ENCODE measurements around the gene HLF.
A peak's percentile ranks its signal among the peaks of the same experiment; 100 is the strongest.

The HLF gene

GRCh38 chr17:55264645-55265298 is at the start of gene HLF:
HLF (plus strand) TSS chr17:55264960; CDS start chr17:55265485, 525 bp downstream.
- TF ChIP-seq Cebpa-rat (IDR thresholded peaks at IDR 0.05): no peak
- peak within 1 kb of the TSS; percentile 7 to 55 (median 40); a peak in 16 of 20 replicates for H3K4me3 ChIP-seq
- H3K36me3 ChIP-seq: no peaks in the 10 kb centered on the region
- H3K4me2 ChIP-seq: peak within 1 kb of the TSS; percentile 36 to 74 (median 51)
- H3K9ac ChIP-seq: no peak within 1 kb of the TSS
- H3K27ac ChIP-seq: no peak within 1 kb of the TSS
- H3K27me3 ChIP-seq: peaks cover 49 to 79% (median 69%) of the 10 kb centered on the region in 11 experiments
- H4K20me1 ChIP-seq: no peaks in the 10 kb centered on the region
- peaks cover 0 to 4% (median 0%) of the 10 kb centered on the region in 10 experiments; a peak in 1 of 20 replicates for H3K4me1 ChIP-seq
- H3K9me3 ChIP-seq (replicated peaks in 1 of 11): peaks cover 7 to 39% (median 31%) of the 10 kb centered on the region in 11 experiments; a peak in 20 of 22 replicates

- no peak for TF ChIP-seq Cebpa-rat (IDR thresholded peaks at IDR 0.05)
- H4K20me1 ChIP-seq: no peaks in the 10 kb centered on the region
- H3K4me1 ChIP-seq: peaks cover 0 to 19% (median 0%) of the 10 kb centered on the region in 10 experiments; a peak in 6 of 20 replicates
- H3K4me3 ChIP-seq: no peak overlapping the region
- no peak overlapping the region for H3K27ac ChIP-seq
- H3K4me2 ChIP-seq: no peak overlapping the region
- no peaks in the 10 kb centered on the region for H3K27me3 ChIP-seq
- H3K36me3 ChIP-seq: no peaks in the 10 kb centered on the region
- H3K9ac ChIP-seq: no peak overlapping the region
- 0 out of 22 replicates have a peak, but pooled peaks cover 0 to 3% (median 0%) of the 10 kb centered on the region in 11 experiments for H3K9me3 ChIP-seq (replicated peaks in 1 of 11)
These were observed 49.0 kb upstream of the HLF start for GRCh38 chr17:55215711-55216110.

GRCh38 chr17:55216888-55217287 is 47.9 kb upstream of the HLF start:
- Histone ChIP-seq H3K9ac (no peak overlapping the region), H3K27ac (0 out of 22 replicates have a peak overlapping the region, but pooled peaks of 1 of the 11 experiments have one; percentile 3), H3K9me3 (replicated peaks in 1 of 11) (0 out of 22 replicates have a peak, but pooled peaks cover 0 to 3% (median 0%) of the 10 kb centered on the region in 11 experiments), H3K36me3 (no peaks in the 10 kb centered on the region), H3K4me2 (peak overlapping the region in 3 of 11 experiments; percentile 32 to 65 (median 63); a peak in 6 of 22 replicates), H4K20me1 (no peaks in the 10 kb centered on the region), H3K4me1 (peaks cover 0 to 19% (median 0%) of the 10 kb centered on the region in 10 experiments; a peak in 6 of 20 replicates), H3K27me3 (no peaks in the 10 kb centered on the region), H3K4me3 (no peak overlapping the region)
- no peak for TF ChIP-seq Cebpa-rat (IDR thresholded peaks at IDR 0.05)

- no peak overlapping the region for H3K4me2 ChIP-seq
- H3K36me3 ChIP-seq: no peaks in the 10 kb centered on the region
- H3K4me1 ChIP-seq: peaks cover 0 to 19% (median 0%) of the 10 kb centered on the region in 10 experiments; a peak in 6 of 20 replicates
- TF ChIP-seq Cebpa-rat (IDR thresholded peaks at IDR 0.05): no peak
- H3K27ac ChIP-seq: no peak overlapping the region
- H3K27me3 ChIP-seq: no peaks in the 10 kb centered on the region
- no peaks in the 10 kb centered on the region for H4K20me1 ChIP-seq
- H3K4me3 ChIP-seq: no peak overlapping the region
- 0 out of 22 replicates have a peak, but pooled peaks cover 0 to 3% (median 0%) of the 10 kb centered on the region in 11 experiments for H3K9me3 ChIP-seq (replicated peaks in 1 of 11)
- H3K9ac ChIP-seq: no peak overlapping the region
These were observed 45.3 kb upstream of the HLF start for GRCh38 chr17:55219459-55219858.

GRCh38 chr17:55219934-55220333 is 44.8 kb upstream of the HLF start:
- Histone ChIP-seq H3K4me2 (no peak overlapping the region), H3K36me3 (no peaks in the 10 kb centered on the region), H3K27ac (no peak overlapping the region), H3K27me3 (no peaks in the 10 kb centered on the region), H3K9me3 (replicated peaks in 1 of 11) (no peaks in the 10 kb centered on the region), H3K9ac (no peak overlapping the region), H4K20me1 (no peaks in the 10 kb centered on the region), H3K4me3 (no peak overlapping the region), H3K4me1 (peaks cover 0 to 19% (median 0%) of the 10 kb centered on the region in 10 experiments; a peak in 6 of 20 replicates)
- TF ChIP-seq Cebpa-rat (IDR thresholded peaks at IDR 0.05): no peak

- Histone ChIP-seq H3K4me3 (no peak overlapping the region), H4K20me1 (no peaks in the 10 kb centered on the region), H3K36me3 (no peaks in the 10 kb centered on the region), H3K4me1 (no peaks in the 10 kb centered on the region), H3K9ac (no peak overlapping the region), H3K4me2 (no peak overlapping the region), H3K9me3 (replicated peaks in 1 of 11) (no peaks in the 10 kb centered on the region), H3K27ac (no peak overlapping the region), H3K27me3 (no peaks in the 10 kb centered on the region)
- no peak for TF ChIP-seq Cebpa-rat (IDR thresholded peaks at IDR 0.05)
These were observed 41.2 kb upstream of the HLF start for GRCh38 chr17:55223524-55223923.

GRCh38 chr17:55224746-55225145 is 40.0 kb upstream of the HLF start:
- H3K4me2 ChIP-seq: no peak overlapping the region
- H4K20me1 ChIP-seq: no peaks in the 10 kb centered on the region
- no peaks in the 10 kb centered on the region for H3K9me3 ChIP-seq (replicated peaks in 1 of 11)
- H3K4me3 ChIP-seq: no peak overlapping the region
- no peaks in the 10 kb centered on the region for H3K4me1 ChIP-seq
- no peak for TF ChIP-seq Cebpa-rat (IDR thresholded peaks at IDR 0.05)
- no peaks in the 10 kb centered on the region for H3K36me3 ChIP-seq
- H3K27ac ChIP-seq: no peak overlapping the region
- no peaks in the 10 kb centered on the region for H3K27me3 ChIP-seq
- H3K9ac ChIP-seq: no peak overlapping the region

GRCh38 chr17:55225237-55225636 is 39.5 kb upstream of the HLF start:
- no peaks in the 10 kb centered on the region for H3K36me3 ChIP-seq
- H3K27me3 ChIP-seq: no peaks in the 10 kb centered on the region
- H3K9me3 ChIP-seq (replicated peaks in 1 of 11): no peaks in the 10 kb centered on the region
- no peaks in the 10 kb centered on the region for H3K4me1 ChIP-seq
- H3K4me2 ChIP-seq: no peak overlapping the region
- no peak for TF ChIP-seq Cebpa-rat (IDR thresholded peaks at IDR 0.05)
- no peak overlapping the region for H3K9ac ChIP-seq
- no peak overlapping the region for H3K27ac ChIP-seq
- no peaks in the 10 kb centered on the region for H4K20me1 ChIP-seq
- no peak overlapping the region for H3K4me3 ChIP-seq

GRCh38 chr17:55228683-55229192 is 36.0 kb upstream of the HLF start:
- no peaks in the 10 kb centered on the region for H3K36me3 ChIP-seq
- peaks cover 0 to 7% (median 0%) of the 10 kb centered on the region in 11 experiments; a peak in 2 of 22 replicates for H3K9me3 ChIP-seq (replicated peaks in 1 of 11)
- H3K4me3 ChIP-seq: no peak overlapping the region
- no peak overlapping the region for H3K9ac ChIP-seq
- no peaks in the 10 kb centered on the region for H3K4me1 ChIP-seq
- H3K4me2 ChIP-seq: no peak overlapping the region
- H3K27ac ChIP-seq: no peak overlapping the region
- no peaks in the 10 kb centered on the region for H3K27me3 ChIP-seq
- no peak for TF ChIP-seq Cebpa-rat (IDR thresholded peaks at IDR 0.05)
- H4K20me1 ChIP-seq: no peaks in the 10 kb centered on the region
